Fibroblast of skin of scalp (primary cell): ENCODE data around the gene PGA3.
A peak's percentile ranks its signal among the peaks of the same experiment; 100 is the strongest.
"Not testable (repeated sequence)": the region's sequence is repeated elsewhere in the genome, so short reads cannot be mapped to it uniquely, and the experiment has no call there.

ENCODE experiments used
- DNase-seq: peaks from one replicate; pipeline ENCODE4 v3.0.0-alpha.2; 2013

PGA3 gene

GRCh38 chr11:61171907-61172306, 31.4 kb upstream of the PGA3 start:
- DNase-seq: no peak

GRCh38 chr11:61172356-61172755, 31.0 kb upstream of the PGA3 start:
- DNase-seq: no peak

DNA sequence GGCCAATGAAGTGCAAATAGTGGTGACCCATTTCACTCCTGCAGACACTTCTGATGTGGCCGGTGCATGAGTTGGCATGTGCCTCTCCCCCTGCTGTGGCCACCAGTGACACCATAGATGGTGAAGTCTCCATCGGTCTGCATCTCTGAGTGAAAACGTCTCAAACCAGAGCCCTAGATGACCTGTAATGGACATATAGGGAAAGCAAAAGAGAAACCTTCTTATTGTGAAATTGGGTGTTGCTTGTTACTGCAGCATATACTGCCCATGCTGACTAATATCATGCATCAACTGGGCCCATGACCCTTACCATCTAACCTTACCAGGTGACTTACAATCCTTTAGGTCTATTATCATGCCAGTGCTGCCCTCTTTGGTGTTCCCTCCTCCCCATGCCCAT, 30.4 kb upstream of the PGA3 start:
- DNase-seq: no peak

DNA sequence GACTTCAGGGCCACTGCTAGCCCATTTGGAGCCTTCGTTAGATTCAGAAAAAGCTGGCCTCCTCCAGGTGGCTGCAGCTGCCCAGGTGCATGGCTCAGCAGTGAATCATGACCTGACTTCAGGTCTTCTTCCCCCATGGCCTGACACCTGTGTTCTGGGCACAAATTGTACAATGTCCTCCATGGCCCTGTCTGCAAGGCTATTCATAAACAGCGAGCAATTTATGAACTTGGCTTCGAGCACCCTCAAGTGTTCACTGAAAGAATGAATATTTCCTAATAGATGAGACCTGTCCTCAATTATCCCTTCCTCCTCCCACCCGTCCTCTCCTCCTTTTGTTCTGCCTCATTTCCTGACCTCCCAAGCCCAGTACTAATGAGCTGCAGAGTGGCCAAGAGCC, 29.9 kb upstream of the PGA3 start:
- DNase-seq: peak; percentile 29

- no peak for DNase-seq
These were observed 29.0 kb upstream of the PGA3 start for GRCh38 chr11:61174273-61174672.

GRCh38 chr11:61174949-61175348, 28.4 kb upstream of the PGA3 start:
- no peak for DNase-seq

DNA sequence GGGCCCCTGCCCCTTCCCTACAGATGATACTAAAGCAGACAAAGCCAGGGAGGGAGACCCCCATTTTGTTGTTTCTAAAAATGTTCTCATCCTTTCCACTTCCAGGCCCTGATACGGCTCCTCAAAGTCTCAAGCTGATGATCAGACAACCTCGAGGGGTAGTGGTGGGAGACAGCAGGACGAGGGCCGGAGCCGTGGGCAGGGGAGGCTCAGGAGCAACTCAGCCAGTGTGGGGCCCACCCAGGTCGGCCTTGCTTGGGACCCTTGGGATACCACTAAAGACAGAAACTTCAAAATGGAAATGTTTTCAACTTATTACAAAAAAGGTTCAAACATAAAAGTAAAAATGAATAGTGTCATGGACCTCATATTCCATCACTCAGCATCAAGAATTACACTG, 26.9 kb upstream of the PGA3 start:
- DNase-seq: no peak

- DNase-seq: not testable (repeated sequence)
These were observed 23.1 kb upstream of the PGA3 start for GRCh38 chr11:61180205-61180604.

- no peak for DNase-seq
These were observed 21.8 kb upstream of the PGA3 start for GRCh38 chr11:61181489-61181888.

- no peak for DNase-seq
These were observed 19.7 kb upstream of the PGA3 start for GRCh38 chr11:61183645-61184044.

GRCh38 chr11:61186504-61186903, 16.8 kb upstream of the PGA3 start:
- DNase-seq: no peak

GRCh38 chr11:61187505-61188130, 15.7 kb upstream of the PGA3 start:
- peak; percentile 76 for DNase-seq

GRCh38 chr11:61189933-61190332, 13.4 kb upstream of the PGA3 start:
- DNase-seq: no peak

DNA sequence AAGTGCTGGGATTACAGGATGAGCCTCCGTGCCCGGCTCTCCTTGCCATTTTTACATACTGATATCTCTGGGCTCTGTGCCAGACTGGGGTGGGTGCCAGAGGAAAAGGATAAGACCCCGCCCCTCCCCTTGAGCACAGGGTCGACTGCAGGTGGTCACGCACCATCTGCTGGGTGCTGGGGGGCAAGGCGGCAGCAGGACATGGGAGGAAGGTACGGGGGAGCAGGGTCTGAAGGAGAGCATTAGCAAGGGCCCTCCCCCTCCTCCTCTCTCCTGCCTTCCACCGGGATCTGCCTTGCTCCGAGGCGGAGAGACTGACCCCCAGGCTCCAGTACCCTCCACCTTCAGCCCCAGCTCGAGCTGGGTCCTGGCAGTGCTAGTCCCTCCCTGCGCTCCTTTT, 9.7 kb upstream of the PGA3 start:
- DNase-seq: no peak

- no peak for DNase-seq
These were observed 9.1 kb upstream of the PGA3 start for GRCh38 chr11:61194169-61194671.

GRCh38 chr11:61194981-61195695, 8.2 kb upstream of the PGA3 start:
- no peak for DNase-seq

DNA sequence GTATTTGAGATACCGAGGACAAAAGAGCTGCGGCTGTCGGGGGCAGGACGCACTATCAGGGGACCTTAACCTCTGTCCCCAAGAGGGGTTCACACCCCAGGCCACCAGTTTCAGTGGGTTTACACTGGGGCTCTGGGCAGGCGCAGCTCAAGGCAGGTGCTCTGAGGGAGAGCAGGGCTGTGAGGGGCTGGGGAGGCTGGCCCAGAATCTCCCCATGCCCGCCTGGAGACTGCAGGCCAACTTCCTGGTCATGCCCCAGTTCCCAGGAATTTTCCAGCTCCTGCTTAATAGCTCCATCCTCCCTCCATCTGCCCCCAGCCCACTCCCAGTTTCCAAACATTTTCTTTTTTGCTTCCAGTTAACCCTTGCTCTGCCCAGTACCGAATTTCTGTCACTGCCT, 7.6 kb upstream of the PGA3 start:
- no peak for DNase-seq

GRCh38 chr11:61198361-61198760, 5.0 kb upstream of the PGA3 start:
- DNase-seq: no peak

DNA sequence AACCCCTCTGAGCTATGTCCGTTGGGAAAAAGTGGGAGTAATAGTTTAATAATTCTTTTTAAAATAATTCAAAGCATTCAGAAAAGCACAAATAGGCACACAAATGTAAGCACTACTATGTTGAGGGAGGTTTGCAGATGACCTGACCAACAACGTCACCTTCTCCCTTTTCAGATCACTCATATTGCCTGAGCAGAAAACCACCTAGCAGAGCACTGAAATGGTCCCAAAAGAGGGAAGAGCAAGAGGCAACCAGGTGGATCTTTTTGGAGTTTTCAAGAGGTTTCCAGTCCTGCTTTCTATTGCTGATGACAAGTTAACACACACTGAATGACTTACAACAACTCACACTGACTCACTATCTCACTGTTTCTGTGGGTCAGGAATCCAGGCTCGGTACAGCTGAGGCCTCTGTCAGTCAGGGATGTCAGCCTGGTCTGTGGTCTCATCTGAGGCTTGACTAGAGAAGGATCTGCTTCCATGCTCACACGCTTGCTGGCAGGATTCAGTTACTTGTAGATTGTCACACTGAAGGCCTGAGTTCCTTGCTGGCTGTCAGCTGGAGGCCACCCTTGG, 4.3 kb upstream of the PGA3 start:
- no peak for DNase-seq

GRCh38 chr11:61201476-61201875, 1.8 kb upstream of the PGA3 start:
- no peak for DNase-seq

- DNase-seq: not testable (repeated sequence)
These were observed 558 bp downstream of the PGA3 start for GRCh38 chr11:61203873-61204272.

GRCh38 chr11:61204502-61205059, 1.3 kb downstream of the PGA3 start:
- not testable (repeated sequence) for DNase-seq

- DNase-seq: not testable (repeated sequence)
These were observed 4.5 kb downstream of the PGA3 start for GRCh38 chr11:61207636-61208310.
